K562 (cell line): ENCODE measurements around the gene PHF14. TPM values are rescaled to one million over a fixed set of nuclear protein-coding genes. Genes with fewer than 3 reads are reported as not detected.

Experiments
- ATAC-seq: fragments of 200-7000 bp; cut with Tn5 transposase; 3 replicates; pipeline ENCODE4 v1.9.1; 2020; ENCODE audit warnings: moderate library complexity
- BruUV-seq: library from RNA; stranded (reverse); fragments of 400-500 nt; replicated peaks from 2 replicates; lab custom pipeline; 2021; lab: Mats Ljungman, UMichigan
- CTCF ChIA-PET: fragments of 300-600 bp; formaldehyde crosslinking; extraction: SDS; loops from one replicate; lab custom pipeline; 2021; ENCODE audit warnings: low intra/inter-chr PET ratio; lab: Yijun Ruan, JAX
- POLR2A ChIA-PET: fragments of 300-600, 350-650 bp; sonication (Branson Sonifier 250); formaldehyde crosslinking; extraction: SDS; loops from one replicate; lab custom pipeline; 2021; ENCODE audit warnings: antibody characterized with exemption, inconsistent platforms; lab: Yijun Ruan, JAX
- DNase-seq, 4 experiments: peaks; one replicate each; pipeline versions ENCODE4 v3.0.0 to v3.0.0-alpha.2; 2011 to 2018; ENCODE audit warnings: low spot score in 3 of 4, mixed read lengths in 3 of 4; ENCODE audit errors: extremely low read depth in 1 of 4
- FAIRE-seq: peaks from 2 replicates; lab custom pipeline; 2011; peaks lifted over from hg19 to GRCh38; lab: Jason Lieb, UNC
- H2AFZ ChIP-seq: 2 replicates; pipeline ENCODE4 v1.6.0; 2011; ENCODE audit warnings: low read depth, low read length, control low read depth, inconsistent platforms
- H3K27ac ChIP-seq: fragments of 200-600 bp; 3 replicates; pipeline ENCODE4 v1.8.0; 2011; ENCODE audit warnings: low read depth, mild to moderate bottlenecking, control low read depth, inconsistent platforms, low read length, moderate library complexity, mixed read lengths; ENCODE audit errors: extremely low read depth
- H3K27me3 ChIP-seq, 2 experiments: fragments of 300-600 bp in 1 of 2; 2 replicates in 1 of 2; 3 replicates in 1 of 2; pipeline versions ENCODE4 v1.6.0 to v1.8.0; 2011; ENCODE audit warnings: inconsistent platforms in 2 of 2, low read length in 2 of 2, mild to moderate bottlenecking in 1 of 2, mixed read lengths in 1 of 2, moderate library complexity in 1 of 2; ENCODE audit not compliant: control insufficient read depth in 2 of 2, insufficient read depth in 2 of 2
- H3K36me3 ChIP-seq: fragments of 300-600 bp; 3 replicates; pipeline ENCODE4 v1.8.0; 2011; ENCODE audit warnings: mild to moderate bottlenecking, low read length, inconsistent platforms; ENCODE audit not compliant: control insufficient read depth, insufficient read depth
- H3K4me1 ChIP-seq, 2 experiments: fragments of 200-600 bp in 1 of 2; replicated peaks in 1 of 2; 2 replicates in 1 of 2; 3 replicates in 1 of 2; pipeline versions ENCODE4 v1.5.1 to v1.8.0; 2011; ENCODE audit warnings: inconsistent platforms in 2 of 2, low read length in 2 of 2, mild to moderate bottlenecking in 1 of 2, mixed read lengths in 1 of 2, moderate library complexity in 1 of 2; ENCODE audit not compliant: control insufficient read depth in 2 of 2, insufficient read depth in 2 of 2
- H3K4me2 ChIP-seq: 2 replicates; pipeline ENCODE4 v1.6.1; 2011; ENCODE audit warnings: low read length, control low read depth, inconsistent platforms, mixed read lengths; ENCODE audit not compliant: insufficient read depth
- H3K4me3 ChIP-seq: fragments of 200-600 bp; sonication (generic), shearing (Covaris generic); 2 replicates; pipeline ENCODE4 v1.5.1; 2016; ENCODE audit warnings: control low read depth, inconsistent platforms
- H3K79me2 ChIP-seq: fragments of 200-600 bp; 3 replicates; pipeline ENCODE4 v1.8.0; 2011; ENCODE audit warnings: low read length, inconsistent platforms; ENCODE audit not compliant: control insufficient read depth, insufficient read depth
- H3K9ac ChIP-seq, 2 experiments: 2 replicates each; pipeline versions ENCODE4 v1.6.0 to v1.6.1; 2011; ENCODE audit warnings: low read depth in 2 of 2, low read length in 2 of 2, control low read depth in 1 of 2, inconsistent platforms in 1 of 2, mild to moderate bottlenecking in 1 of 2, mixed read lengths in 1 of 2; ENCODE audit not compliant: insufficient read depth in 1 of 2
- H3K9me1 ChIP-seq: one replicate; pipeline ENCODE4 v1.6.0; 2011; ENCODE audit warnings: inconsistent platforms, mild to moderate bottlenecking, low read length, moderate library complexity; ENCODE audit not compliant: control insufficient read depth, insufficient read depth
- H3K9me3 ChIP-seq: replicated peaks from 2 replicates; pipeline ENCODE4 v1.5.1; 2011; ENCODE audit warnings: low read depth, low read length, inconsistent platforms; ENCODE audit not compliant: control insufficient read depth, insufficient read depth
- H4K20me1 ChIP-seq: replicated peaks from 2 replicates; pipeline ENCODE4 v1.6.1; 2011; ENCODE audit warnings: low read length, inconsistent platforms, mixed read lengths; ENCODE audit not compliant: control insufficient read depth, insufficient read depth
- ETV6 ChIP-seq, 3 experiments: fragments of 150-350 bp in 1 of 3; sonication (generic) in 1 of 3; formaldehyde crosslinking in 1 of 3; IDR thresholded peaks; 2 replicates each; pipeline versions ENCODE4 v1.6.1 to v1.8.0; 2014 to 2022; ENCODE audit warnings: borderline replicate concordance in 2 of 3, low read depth in 2 of 3, antibody characterized with exemption in 1 of 3, low read length in 1 of 3, mild to moderate bottlenecking in 1 of 3, missing genetic modification reagents in 1 of 3
- HIVEP1 ChIP-seq: fragments of 250-450 bp; sonication (Bioruptor Pico); IDR thresholded peaks from 2 replicates; pipeline ENCODE4 v1.4.0; 2020; ENCODE audit warnings: mild to moderate bottlenecking
- HOXB6 ChIP-seq: fragments of 250-450 bp; sonication (Bioruptor Pico); IDR thresholded peaks from 2 replicates; pipeline ENCODE4 v1.5.1; 2022; ENCODE audit warnings: mild to moderate bottlenecking, borderline replicate concordance
- MAZ ChIP-seq, 2 experiments: fragments of 450-650 bp in 1 of 2; sonication (generic) in 1 of 2; formaldehyde crosslinking; IDR thresholded peaks in 1 of 2; conservative IDR thresholded peaks in 1 of 2; 2 replicates each; pipeline versions ENCODE4 v1.4.0 to v1.5.0; 2020; ENCODE audit warnings: mild to moderate bottlenecking in 1 of 2, missing genetic modification reagents in 1 of 2
- MYC ChIP-seq, 2 experiments: fragments of 250-450 bp in 1 of 2; sonication (Bioruptor Pico) in 1 of 2; IDR thresholded peaks; 2 replicates each; pipeline versions ENCODE4 v1.5.1 to v1.6.1; 2012 to 2021; ENCODE audit warnings: low read depth in 2 of 2, borderline replicate concordance in 1 of 2, improper control_type of control experiment in 1 of 2, low read length in 1 of 2, mild to moderate bottlenecking in 1 of 2, moderate library complexity in 1 of 2
- NCOA4 ChIP-seq: fragments of 450-650 bp; IDR thresholded peaks from 2 replicates; pipeline ENCODE4 v1.6.1; 2018; ENCODE audit warnings: mild to moderate bottlenecking; ENCODE audit not compliant: partially characterized antibody
- RCOR1 ChIP-seq, 2 experiments: IDR thresholded peaks; 2 replicates each; pipeline ENCODE4 v1.6.1; 2012; ENCODE audit warnings: low read depth in 2 of 2, low read length in 2 of 2, borderline replicate concordance in 1 of 2, improper control_type of control experiment in 1 of 2
- SIN3B ChIP-seq: fragments of 450-650 bp; IDR thresholded peaks from 2 replicates; pipeline ENCODE4 v1.6.1; 2017; ENCODE audit warnings: low read depth, mild to moderate bottlenecking, moderate library complexity
- ZBTB5 ChIP-seq: fragments of 450-650 bp; IDR thresholded peaks from 2 replicates; pipeline ENCODE4 v1.6.1; 2017; ENCODE audit warnings: antibody characterized with exemption
- ZNF384 ChIP-seq: IDR thresholded peaks from 2 replicates; pipeline ENCODE4 v1.6.1; 2012; ENCODE audit warnings: low read depth, low read length, improper control_type of control experiment
- ZNF740 ChIP-seq, 3 experiments: fragments of 200-800 bp in 1 of 3; sonication (Bioruptor generic) in 1 of 3; sonication (generic) in 1 of 3; formaldehyde crosslinking in 1 of 3; IDR thresholded peaks; 2 replicates each; pipeline versions ENCODE4 v1.6.1 to v1.8.0; 2016 to 2022; ENCODE audit warnings: mild to moderate bottlenecking in 2 of 3, missing compliant biosample characterization in 2 of 3, missing genetic modification characterization in 2 of 3, missing genetic modification reagents in 1 of 3
- WGBS: fragments of 100-300 bp; shearing (Covaris generic); methylation state at CpG from one replicate; pipeline ENCODE4 v1.1.6; 2016; ENCODE audit warnings: low coverage, mixed read lengths; ENCODE audit not compliant: insufficient coverage; ENCODE audit errors: missing lambda C conversion rate; 5-methylcytosine and 5-hydroxymethylcytosine counted together
- in situ Hi-C: fragments of 300-500 bp; cut with MboI; formaldehyde crosslinking; loops from 4 replicates; pipeline ENCODE4 v1.15.0; 2018; ENCODE audit warnings: inconsistent platforms, mixed read lengths
- intact Hi-C: fragments of 100-400 bp; cut with micrococcal nuclease; formaldehyde crosslinking; loops from 2 replicates; pipeline ENCODE4 v1.14.2; 2022
- polyA plus RNA-seq, 8 experiments: library from polyadenylated mRNA; depleted of rRNA in 4 of 8; stranded (reverse) in 5 of 8; unstranded in 3 of 8; fragments of >200 nt; fragmentation: Nextera tagmentation in 2 of 8; fragmentation: Illumina TruSeq in 1 of 8; extraction: Ambion mirVana in 2 of 8; extraction: Trizol in 1 of 8; gene quantifications; 2 replicates each; pipeline versions ENCODE4 v1.2.1 to v1.2.3, GENCODE V29; 2011 to 2014; ENCODE audit warnings: inconsistent platforms in 1 of 8, missing spikeins in 1 of 8
- total RNA-seq, 7 experiments: library from RNA; depleted of rRNA in 6 of 7; stranded (reverse); fragments of >200 nt in 6 of 7; fragmentation: Illumina TruSeq in 2 of 7; extraction: Trizol in 2 of 7; gene quantifications; 2 replicates each; pipeline versions ENCODE4 v1.2.1 to v1.2.3, GENCODE V29; 2011 to 2021; ENCODE audit warnings: low replicate concordance in 1 of 7

Gene PHF14
- total and polyA plus RNA-seq, 9 of the 15 experiments (the other 6 are each of a cell fraction or from before 2014, with no cell fraction given): 27.5 to 67.6 (median 41.4) TPM

- TF ChIP-seq ZBTB5 (no peak), SIN3B (no peak), MYC (IDR thresholded peaks at IDR 0.05; ENCODE audit: low read depth, low read length) (no peak), MYC (CRISPR knock-in tag; IDR thresholded peaks at IDR 0.05; ENCODE audit: borderline replicate concordance, low read depth) (no peak)
These were observed 53.0 kb downstream of the PHF14 start (continued) for GRCh38 chr7:11026452-11027359.

DNA sequence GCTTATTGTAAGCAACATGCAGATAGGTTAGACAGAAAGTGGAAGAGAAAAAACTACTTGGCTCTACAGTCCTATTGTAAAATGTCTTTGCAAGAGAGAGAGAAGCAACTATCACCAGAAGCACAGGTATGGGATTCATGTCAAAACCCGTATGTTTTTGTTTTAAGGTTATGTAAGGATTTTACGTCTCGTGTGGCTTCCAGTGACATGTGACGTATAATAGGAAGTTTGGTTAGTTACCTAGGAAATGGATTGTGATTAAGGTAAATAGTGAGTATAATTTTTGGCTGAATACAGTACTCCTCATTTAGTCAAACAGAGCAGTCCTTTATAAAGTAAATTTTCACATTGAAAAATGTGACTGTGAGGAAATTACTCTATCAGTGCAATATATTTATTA lies 62.0 kb downstream of the PHF14 start:
- ATAC-seq: no peak
- H3K27me3 ChIP-seq: no peaks in the 10 kb centered on the region
- no TSS peak for BruUV-seq
- H3K9me1 ChIP-seq: no peaks in the 10 kb centered on the region
- H3K79me2 ChIP-seq: no peaks in the 10 kb centered on the region
- in situ Hi-C loops: no loop called here
- no peak overlapping the region for H3K9ac ChIP-seq
- POLR2A ChIA-PET: no interaction called here
- no peak overlapping the region for H2AFZ ChIP-seq
- CTCF ChIA-PET: no interaction called here
- H3K4me3 ChIP-seq: no peak overlapping the region
- no peak overlapping the region for H3K27ac ChIP-seq
- no peak for FAIRE-seq
- no peaks in the 10 kb centered on the region for H3K9me3 ChIP-seq
- H3K36me3 ChIP-seq: peaks cover 24% of the 10 kb centered on the region
- no peaks in the 10 kb centered on the region for H4K20me1 ChIP-seq
- H3K4me2 ChIP-seq: no peak overlapping the region
- no peak for DNase-seq
- WGBS: 94% methylated on average over 4 of the region's 4 CpGs
- no peaks in the 10 kb centered on the region for H3K4me1 ChIP-seq
- intact Hi-C loops: no loop called here
- TF ChIP-seq ZNF740 (CRISPR knock-in tag; IDR thresholded peaks at IDR 0.05): no peak
- no peak for TF ChIP-seq ZNF740 (tag; IDR thresholded peaks at IDR 0.05)
- no peak for TF ChIP-seq RCOR1 (IDR thresholded peaks at IDR 0.05; ENCODE audit: borderline replicate concordance in 1 of 2, low read depth in 2 of 2, low read length in 2 of 2)
- no peak for TF ChIP-seq NCOA4
- TF ChIP-seq HIVEP1: no peak
- no peak for TF ChIP-seq ETV6 (IDR thresholded peaks at IDR 0.05; ENCODE audit: borderline replicate concordance in 1 of 2, low read depth in 2 of 2, low read length in 1 of 2)
- no peak for TF ChIP-seq ETV6 (CRISPR knock-in tag; IDR thresholded peaks at IDR 0.05; ENCODE audit: borderline replicate concordance)
- no peak for TF ChIP-seq HOXB6 (CRISPR knock-in tag)
- no peak for TF ChIP-seq MAZ (CRISPR knock-in tag; conservative IDR thresholded peaks at IDR 0.05 in 1 of 2, IDR thresholded peaks at IDR 0.05 in 1 of 2)
- no peak for TF ChIP-seq ZNF384
